Measurements from ENCODE around the gene DDAH1.

The DDAH1 gene

GRCh38 chr1:85340427-85340826, 124.5 kb downstream of the DDAH1 start:
- H3K4me1 ChIP-seq (ENCODE audit: control insufficient read depth, low read length) = peaks cover under 1% of the 10 kb centered on the region
- H3K4me3 ChIP-seq (ENCODE audit: low read length) = no peak overlapping the region
- no peaks in the 10 kb centered on the region for H3K36me3 ChIP-seq (ENCODE audit: control insufficient read depth, low read length)
- H3K27ac ChIP-seq (ENCODE audit: low read depth, low read length) = no peak overlapping the region
- H3K79me2 ChIP-seq (ENCODE audit: control insufficient read depth, low read length) = no peaks in the 10 kb centered on the region
- no peaks in the 10 kb centered on the region for H3K9me2 ChIP-seq (replicated peaks; ENCODE audit: control insufficient read depth, low read length)
- H3K4me2 ChIP-seq (ENCODE audit: low read length) = no peak overlapping the region
- H3K27me3 ChIP-seq (ENCODE audit: control insufficient read depth, low read length) = peaks cover 9% of the 10 kb centered on the region
- TF ChIP-seq, protein P1, sequence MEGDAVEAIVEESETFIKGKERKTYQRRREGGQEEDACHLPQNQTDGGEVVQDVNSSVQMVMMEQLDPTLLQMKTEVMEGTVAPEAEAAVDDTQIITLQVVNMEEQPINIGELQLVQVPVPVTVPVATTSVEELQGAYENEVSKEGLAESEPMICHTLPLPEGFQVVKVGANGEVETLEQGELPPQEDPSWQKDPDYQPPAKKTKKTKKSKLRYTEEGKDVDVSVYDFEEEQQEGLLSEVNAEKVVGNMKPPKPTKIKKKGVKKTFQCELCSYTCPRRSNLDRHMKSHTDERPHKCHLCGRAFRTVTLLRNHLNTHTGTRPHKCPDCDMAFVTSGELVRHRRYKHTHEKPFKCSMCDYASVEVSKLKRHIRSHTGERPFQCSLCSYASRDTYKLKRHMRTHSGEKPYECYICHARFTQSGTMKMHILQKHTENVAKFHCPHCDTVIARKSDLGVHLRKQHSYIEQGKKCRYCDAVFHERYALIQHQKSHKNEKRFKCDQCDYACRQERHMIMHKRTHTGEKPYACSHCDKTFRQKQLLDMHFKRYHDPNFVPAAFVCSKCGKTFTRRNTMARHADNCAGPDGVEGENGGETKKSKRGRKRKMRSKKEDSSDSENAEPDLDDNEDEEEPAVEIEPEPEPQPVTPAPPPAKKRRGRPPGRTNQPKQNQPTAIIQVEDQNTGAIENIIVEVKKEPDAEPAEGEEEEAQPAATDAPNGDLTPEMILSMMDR (IDR thresholded peaks at IDR 0.05; ENCODE audit: low read depth, low read length, poor library complexity, severe bottlenecking) = no peak
- TF ChIP-seq EZH2phosphoT487 (IDR thresholded peaks at IDR 0.05; ENCODE audit: borderline replicate concordance, low read length) = no peak
- H4K20me1 ChIP-seq (ENCODE audit: control insufficient read depth, insufficient read depth, low read depth, low read length) = no peaks in the 10 kb centered on the region
- no peaks in the 10 kb centered on the region for H3K9me3 ChIP-seq (ENCODE audit: control insufficient read depth, insufficient read depth, low read length)
- H3F3A ChIP-seq (ENCODE audit: control insufficient read depth, insufficient read depth) = no peaks in the 10 kb centered on the region

DNA sequence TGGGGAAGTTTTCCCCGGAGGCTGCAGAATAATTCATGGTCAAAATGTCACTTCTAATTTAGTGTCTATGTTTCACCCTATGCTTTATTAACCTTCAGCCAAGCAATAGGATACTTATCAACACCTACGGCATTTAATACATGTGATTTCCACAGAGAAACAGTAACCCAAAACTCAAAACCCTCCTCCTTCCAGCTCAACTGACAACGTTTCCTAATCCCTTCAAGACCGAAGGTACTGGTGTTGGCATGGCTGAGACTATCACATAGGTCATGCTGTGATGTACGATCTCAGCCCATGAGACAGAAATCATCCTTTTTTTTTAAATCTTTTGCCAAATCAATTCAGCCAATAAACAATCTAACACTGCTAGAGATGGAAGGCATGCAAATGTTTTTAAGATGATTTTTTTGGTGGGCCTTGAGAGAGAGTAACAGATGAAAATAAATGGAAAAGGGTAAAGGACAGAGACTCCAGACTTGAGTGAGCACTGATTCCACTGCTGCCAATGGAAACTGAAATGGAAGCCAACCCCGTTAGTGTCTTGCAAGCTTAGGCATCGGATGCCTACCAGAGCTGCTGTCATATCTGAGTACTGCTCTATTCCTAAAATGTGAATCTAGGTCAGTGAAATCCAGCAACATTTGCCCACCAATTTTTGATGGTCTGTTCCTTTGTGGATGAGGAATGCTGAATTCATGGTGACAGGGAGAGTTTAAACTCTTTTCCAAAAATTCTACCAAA, 125.1 kb downstream of the DDAH1 start:
- no peaks in the 10 kb centered on the region for H3K79me2 ChIP-seq (ENCODE audit: control insufficient read depth, low read length)
- no peaks in the 10 kb centered on the region for H3K36me3 ChIP-seq (ENCODE audit: control insufficient read depth, low read length)
- no peak overlapping the region for H3K4me2 ChIP-seq (ENCODE audit: low read length)
- H3K9me3 ChIP-seq (ENCODE audit: control insufficient read depth, insufficient read depth, low read length) = no peaks in the 10 kb centered on the region
- TF ChIP-seq EZH2phosphoT487 (IDR thresholded peaks at IDR 0.05; ENCODE audit: borderline replicate concordance, low read length) = no peak
- TF ChIP-seq, protein P1 (IDR thresholded peaks at IDR 0.05; ENCODE audit: low read depth, low read length, poor library complexity, severe bottlenecking) = no peak
- peaks cover 7% of the 10 kb centered on the region for H3K4me1 ChIP-seq (ENCODE audit: control insufficient read depth, low read length)
- no peaks in the 10 kb centered on the region for H3K9me2 ChIP-seq (replicated peaks; ENCODE audit: control insufficient read depth, low read length)
- H3K27me3 ChIP-seq (ENCODE audit: control insufficient read depth, low read length) = peaks cover 9% of the 10 kb centered on the region
- H3K27ac ChIP-seq (ENCODE audit: low read depth, low read length) = no peak overlapping the region
- no peaks in the 10 kb centered on the region for H3F3A ChIP-seq (ENCODE audit: control insufficient read depth, insufficient read depth)
- H4K20me1 ChIP-seq (ENCODE audit: control insufficient read depth, insufficient read depth, low read depth, low read length) = no peaks in the 10 kb centered on the region
- no peak overlapping the region for H3K4me3 ChIP-seq (ENCODE audit: low read length)

DNA sequence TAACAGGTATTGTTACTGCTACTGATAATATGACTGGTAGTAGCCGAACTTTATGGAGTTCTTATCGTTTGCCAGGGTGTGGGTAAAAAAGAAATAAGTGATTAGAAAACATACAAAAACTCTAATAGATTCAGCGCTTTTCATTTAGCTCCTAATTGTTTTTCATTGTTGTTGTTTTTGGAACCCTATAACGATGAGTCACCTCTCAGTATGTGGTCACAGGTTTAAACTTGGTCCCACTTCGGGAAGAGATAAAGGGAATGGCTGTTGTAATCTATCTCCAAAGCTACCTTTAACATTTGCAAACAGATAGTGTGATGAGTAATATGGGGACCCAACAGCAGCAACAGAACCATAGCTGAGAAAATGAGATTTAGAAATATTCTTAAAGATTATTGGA, 125.9 kb downstream of the DDAH1 start:
- Histone ChIP-seq H4K20me1 (ENCODE audit: control insufficient read depth, insufficient read depth, low read depth, low read length) (no peaks in the 10 kb centered on the region), H3K79me2 (ENCODE audit: control insufficient read depth, low read length) (no peaks in the 10 kb centered on the region), H3K4me1 (ENCODE audit: control insufficient read depth, low read length) (peaks cover 12% of the 10 kb centered on the region), H3K27ac (ENCODE audit: low read depth, low read length) (no peak overlapping the region), H3K27me3 (ENCODE audit: control insufficient read depth, low read length) (peaks cover 9% of the 10 kb centered on the region), H3K4me3 (ENCODE audit: low read length) (no peak overlapping the region), H3K9me2 (replicated peaks; ENCODE audit: control insufficient read depth, low read length) (no peaks in the 10 kb centered on the region), H3K36me3 (ENCODE audit: control insufficient read depth, low read length) (no peaks in the 10 kb centered on the region), H3F3A (ENCODE audit: control insufficient read depth, insufficient read depth) (no peaks in the 10 kb centered on the region), H3K9me3 (ENCODE audit: control insufficient read depth, insufficient read depth, low read length) (no peaks in the 10 kb centered on the region), H3K4me2 (ENCODE audit: low read length) (no peak overlapping the region)
- TF ChIP-seq, protein P1 (IDR thresholded peaks at IDR 0.05; ENCODE audit: low read depth, low read length, poor library complexity, severe bottlenecking) = no peak
- TF ChIP-seq EZH2phosphoT487 (IDR thresholded peaks at IDR 0.05; ENCODE audit: borderline replicate concordance, low read length) = no peak
